Measurements from ENCODE around the gene GATB. TPM values are rescaled to one million over a fixed set of nuclear protein-coding genes. Genes with fewer than 3 reads are reported as not detected.

Gene GATB
- total and polyA plus RNA-seq, 2 donors (not counting 3 experiments of a cell fraction or from before 2014, with no cell fraction given), result 14.4 to 17.7 TPM

DNA sequence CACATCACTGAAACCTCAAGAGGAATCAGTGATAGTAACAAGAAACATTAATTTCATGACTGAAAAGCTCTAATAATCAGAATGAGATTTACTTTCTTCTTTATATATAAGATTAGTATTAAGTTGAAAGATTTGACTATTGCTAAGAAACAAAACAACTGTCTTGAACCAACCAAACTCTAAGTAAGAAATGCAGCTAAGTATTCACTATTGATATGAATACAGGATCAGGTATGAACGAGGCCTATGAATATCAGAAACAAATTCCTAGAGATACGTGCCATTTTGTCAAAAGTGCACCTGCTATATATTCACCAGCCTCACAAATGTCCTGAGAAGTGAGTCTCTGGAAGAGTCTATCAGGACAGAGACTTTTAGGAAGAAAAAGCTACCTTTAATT lies 32.1 kb downstream of the GATB start:
- POLR2A ChIA-PET, result no interaction called here

DNA sequence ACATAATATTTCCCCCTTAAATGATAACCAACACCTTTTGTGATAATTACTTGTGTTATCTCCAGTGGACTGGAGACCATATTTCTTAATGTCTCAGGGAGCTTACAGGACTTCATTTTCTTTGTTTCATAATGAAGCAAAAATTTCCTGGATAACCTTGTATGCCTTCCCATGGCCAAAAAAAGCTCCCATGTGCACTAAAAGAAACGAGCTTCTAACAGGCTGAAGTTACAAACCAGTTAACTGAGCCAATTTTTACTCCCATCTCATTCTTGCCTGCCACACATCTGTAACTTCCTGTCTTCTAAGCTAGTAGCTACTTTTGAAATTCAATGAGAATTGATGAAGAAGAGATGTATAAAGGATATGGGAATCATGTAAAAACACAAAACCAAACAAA lies 32.8 kb downstream of the GATB start:
- CTCF ChIA-PET, result interaction anchor here (2.2 kb wide), 1 partner anchor 11 kb away, joined by 5 read pairs; no protein-coding TSS in a partner anchor
- POLR2A ChIA-PET, result no interaction called here
- dilution Hi-C loops (cut with MboI; ENCODE audit: extremely low pct_ligation_motif_present, low sequenced_read_pairs), result no loop called here

More for the DNA sequence above, 32.1 kb downstream of the GATB start:
- no peak for DNase-seq (ENCODE audit: low read depth, low spot score)
- Histone ChIP-seq H3K27me3 (ENCODE audit: control insufficient read depth in 2 of 2, insufficient read depth in 2 of 2, low read length in 2 of 2) (no peaks in the 10 kb centered on the region), H3K4me1 (ENCODE audit: control insufficient read depth, extremely low read depth, insufficient read depth, low read length) (no peaks in the 10 kb centered on the region), H3K79me2 (ENCODE audit: control insufficient read depth, insufficient read depth, low read length) (no peaks in the 10 kb centered on the region), H4K20me1 (replicated peaks; ENCODE audit: control insufficient read depth, extremely low read depth, insufficient read depth, low read length) (no peaks in the 10 kb centered on the region), H3K27ac (ENCODE audit: insufficient read depth, low read depth, low read length) (no peak overlapping the region), H2AFZ (ENCODE audit: low read depth, low read length) (no peak overlapping the region), H3K9me1 (replicated peaks; ENCODE audit: control insufficient read depth, extremely low read depth, insufficient read depth, low read length) (no peaks in the 10 kb centered on the region), H3K9me3 (replicated peaks; ENCODE audit: control insufficient read depth, insufficient read depth, low read length) (no peaks in the 10 kb centered on the region), H3K36me3 (ENCODE audit: control insufficient read depth in 2 of 2, extremely low read depth in 1 of 2, insufficient read depth in 2 of 2, low read length in 2 of 2) (no peaks in the 10 kb centered on the region), H3K4me3 (replicated peaks in 1 of 3; ENCODE audit: insufficient read depth in 1 of 3, low read depth in 1 of 3, low read length in 3 of 3) (no peak overlapping the region), H3K9ac (replicated peaks; ENCODE audit: extremely low read depth, insufficient read depth, low read length) (no peak overlapping the region), H3K4me2 (ENCODE audit: insufficient read depth, low read length) (no peak overlapping the region)
- no peak for FAIRE-seq
- CTCF ChIA-PET, result interaction anchor here (2.2 kb wide), 1 partner anchor 11 kb away, joined by 5 read pairs; no protein-coding TSS in a partner anchor
- dilution Hi-C loops (cut with MboI; ENCODE audit: extremely low pct_ligation_motif_present, low sequenced_read_pairs) (no loop called here), intact Hi-C loops (cut with micrococcal nuclease) (no loop called here)
- no TSS peak for BruUV-seq (replicated peaks)
- TF ChIP-seq MAX (IDR thresholded peaks at IDR 0.05; ENCODE audit: insufficient read depth, insufficient read length) (no peak), MYC (IDR thresholded peaks at IDR 0.05; ENCODE audit: low read depth, low read length) (no peak), POLR2A (IDR thresholded peaks at IDR 0.05; ENCODE audit: low read depth, low read length) (no peak)

More for the DNA sequence above, 32.8 kb downstream of the GATB start:
- no TSS peak for BruUV-seq (replicated peaks)
- TF ChIP-seq POLR2A (IDR thresholded peaks at IDR 0.05; ENCODE audit: low read depth, low read length) (no peak), GATA2 (IDR thresholded peaks at IDR 0.05; ENCODE audit: insufficient read depth, insufficient read length, low read depth, low read length) (no peak)
- Histone ChIP-seq H3K9me1 (replicated peaks; ENCODE audit: control insufficient read depth, extremely low read depth, insufficient read depth, low read length) (no peaks in the 10 kb centered on the region), H4K20me1 (replicated peaks; ENCODE audit: control insufficient read depth, extremely low read depth, insufficient read depth, low read length) (no peaks in the 10 kb centered on the region), H3K9me3 (replicated peaks; ENCODE audit: control insufficient read depth, insufficient read depth, low read length) (no peaks in the 10 kb centered on the region), H3K4me2 (ENCODE audit: insufficient read depth, low read length) (no peak overlapping the region), H3K4me3 (replicated peaks in 1 of 3; ENCODE audit: insufficient read depth in 1 of 3, low read depth in 1 of 3, low read length in 3 of 3) (no peak overlapping the region), H3K79me2 (ENCODE audit: control insufficient read depth, insufficient read depth, low read length) (no peaks in the 10 kb centered on the region), H3K36me3 (ENCODE audit: control insufficient read depth in 2 of 2, extremely low read depth in 1 of 2, insufficient read depth in 2 of 2, low read length in 2 of 2) (no peaks in the 10 kb centered on the region), H2AFZ (ENCODE audit: low read depth, low read length) (no peak overlapping the region), H3K4me1 (ENCODE audit: control insufficient read depth, extremely low read depth, insufficient read depth, low read length) (no peaks in the 10 kb centered on the region), H3K9ac (replicated peaks; ENCODE audit: extremely low read depth, insufficient read depth, low read length) (no peak overlapping the region), H3K27ac (ENCODE audit: insufficient read depth, low read depth, low read length) (no peak overlapping the region), H3K27me3 (ENCODE audit: control insufficient read depth in 2 of 2, insufficient read depth in 2 of 2, low read length in 2 of 2) (no peaks in the 10 kb centered on the region)
- FAIRE-seq (no peak), DNase-seq (ENCODE audit: low read depth, low spot score) (no peak)
- intact Hi-C loops (cut with micrococcal nuclease), result no loop called here
